ENCODE measurements around the gene EVA1B. TPM values are rescaled to one million over a fixed set of nuclear protein-coding genes. Genes with fewer than 3 reads are reported as not detected.

EVA1B gene
- total RNA-seq, 1 experiment from 2014 or later, result 5.5 TPM

DNA sequence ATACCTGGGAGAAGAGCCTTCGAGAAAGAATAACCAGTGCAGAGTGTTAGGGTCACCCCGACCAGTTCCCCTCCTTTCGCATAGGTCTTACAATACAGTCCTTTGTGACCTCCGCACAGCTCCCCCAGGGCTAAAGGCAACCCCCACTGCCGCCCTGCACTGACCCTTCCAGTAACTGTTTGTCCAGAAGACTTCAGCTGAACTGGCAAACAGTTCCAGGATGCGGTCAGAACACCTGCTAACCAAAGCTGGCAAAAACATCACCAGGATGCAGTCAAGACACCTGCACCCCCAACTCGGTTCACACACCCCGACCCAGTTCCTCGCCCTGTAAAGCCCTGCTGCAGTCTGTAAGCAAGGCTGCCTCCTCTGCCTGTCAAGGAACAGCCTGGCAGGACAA lies 6.4 kb upstream of the EVA1B start:
- no peaks in the 10 kb centered on the region for H3K9me3 Mint-ChIP-seq
- Histone ChIP-seq H3K4me2 (ENCODE audit: insufficient read depth, insufficient read length, low read length) (no peak overlapping the region), H3K56ac (ENCODE audit: insufficient read length, low read depth, low read length) (no peak overlapping the region), H4K20me1 (ENCODE audit: control insufficient read depth, insufficient read depth, insufficient read length) (peaks cover 5% of the 10 kb centered on the region), H3K14ac (ENCODE audit: insufficient read depth, low read length) (no peak overlapping the region), H3K9ac (ENCODE audit: extremely low read depth, insufficient read length, low read length) (no peak overlapping the region), H3K4me1 (ENCODE audit: insufficient read depth, low read length) (no peaks in the 10 kb centered on the region), H2BK5ac (ENCODE audit: insufficient read length, low read length) (no peak overlapping the region), H2AFZ (ENCODE audit: low read length) (no peak overlapping the region), H4K5ac (ENCODE audit: insufficient read length, low read depth, low read length) (no peak overlapping the region), H3K23me2 (ENCODE audit: insufficient read length, low read depth, low read length, poor library complexity, severe bottlenecking) (no peaks in the 10 kb centered on the region), H2BK15ac (ENCODE audit: low read depth, low read length) (no peak overlapping the region), H3K27ac (ENCODE audit: insufficient read length, low read depth, low read length) (no peak overlapping the region), H4K91ac (ENCODE audit: insufficient read length, low read depth, low read length) (no peak overlapping the region), H2BK20ac (ENCODE audit: low read depth, low read length, poor library complexity, severe bottlenecking) (no peak overlapping the region), H3K79me1 (ENCODE audit: insufficient read depth, low read depth, low read length, poor library complexity, severe bottlenecking) (no peaks in the 10 kb centered on the region), H4K8ac (replicated peaks; ENCODE audit: insufficient read length, low read depth, low read length) (no peak overlapping the region), H3K18ac (ENCODE audit: insufficient read length, low read depth, low read length) (no peak overlapping the region), H3T11ph (ENCODE audit: low read length) (no peak overlapping the region), H2BK12ac (ENCODE audit: insufficient read length, low read depth, low read length) (no peak overlapping the region), H3K9me3 (ENCODE audit: control insufficient read depth, low read depth, low read length) (no peaks in the 10 kb centered on the region), H3K23ac (ENCODE audit: insufficient read length, low read depth, low read length) (no peak overlapping the region), H3K4ac (ENCODE audit: low read depth, low read length) (no peak overlapping the region), H3K79me2 (ENCODE audit: insufficient read depth, low read length) (no peaks in the 10 kb centered on the region), H2BK120ac (ENCODE audit: low read depth, low read length, poor library complexity, severe bottlenecking) (no peak overlapping the region), H3K27me3 (ENCODE audit: insufficient read depth, low read length) (no peaks in the 10 kb centered on the region), H2AK5ac (ENCODE audit: insufficient read length, low read length) (no peak overlapping the region)
- TF ChIP-seq, protein P1, sequence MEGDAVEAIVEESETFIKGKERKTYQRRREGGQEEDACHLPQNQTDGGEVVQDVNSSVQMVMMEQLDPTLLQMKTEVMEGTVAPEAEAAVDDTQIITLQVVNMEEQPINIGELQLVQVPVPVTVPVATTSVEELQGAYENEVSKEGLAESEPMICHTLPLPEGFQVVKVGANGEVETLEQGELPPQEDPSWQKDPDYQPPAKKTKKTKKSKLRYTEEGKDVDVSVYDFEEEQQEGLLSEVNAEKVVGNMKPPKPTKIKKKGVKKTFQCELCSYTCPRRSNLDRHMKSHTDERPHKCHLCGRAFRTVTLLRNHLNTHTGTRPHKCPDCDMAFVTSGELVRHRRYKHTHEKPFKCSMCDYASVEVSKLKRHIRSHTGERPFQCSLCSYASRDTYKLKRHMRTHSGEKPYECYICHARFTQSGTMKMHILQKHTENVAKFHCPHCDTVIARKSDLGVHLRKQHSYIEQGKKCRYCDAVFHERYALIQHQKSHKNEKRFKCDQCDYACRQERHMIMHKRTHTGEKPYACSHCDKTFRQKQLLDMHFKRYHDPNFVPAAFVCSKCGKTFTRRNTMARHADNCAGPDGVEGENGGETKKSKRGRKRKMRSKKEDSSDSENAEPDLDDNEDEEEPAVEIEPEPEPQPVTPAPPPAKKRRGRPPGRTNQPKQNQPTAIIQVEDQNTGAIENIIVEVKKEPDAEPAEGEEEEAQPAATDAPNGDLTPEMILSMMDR (conservative IDR thresholded peaks at IDR 0.05), result no peak
- H3K27me3 Mint-ChIP-seq (ENCODE audit: low read depth), result peaks cover 36% of the 10 kb centered on the region
- no peak for DNase-seq
- no peak overlapping the region for H3K27ac Mint-ChIP-seq
- no peak overlapping the region for H3K4me3 Mint-ChIP-seq
- no CpG with 5 or more reads among the region's 9 CpGs for WGBS (ENCODE audit: extremely low coverage, insufficient read length, low lambda C conversion rate)
- peaks cover 5 to 6% of the 10 kb centered on the region in 2 experiments for H3K4me1 Mint-ChIP-seq
- peaks cover 0 to 2% (median 0%) of the 10 kb centered on the region in 3 experiments; a peak in 1 of 7 replicates for H3K36me3 Mint-ChIP-seq (ENCODE audit: insufficient read depth in 1 of 3, low read depth in 3 of 3)

Data from H9 (cell line).